Fibroblast of mammary gland (primary cell): ENCODE measurements around the gene AZU1.

Experiments
- DNase-seq: peaks from one replicate; pipeline ENCODE4 v3.0.0-alpha.2; 2010; ENCODE audit warnings: low read depth
- H3K4me3 ChIP-seq: 2 replicates; pipeline ENCODE4 v1.5.1; 2011; ENCODE audit warnings: low read depth, mild to moderate bottlenecking, low read length, moderate library complexity; ENCODE audit not compliant: control insufficient read depth
- CTCF ChIP-seq: conservative IDR thresholded peaks from 2 replicates; pipeline ENCODE4 v1.5.1; 2011; ENCODE audit warnings: low read depth, low read length, inconsistent platforms; ENCODE audit not compliant: control insufficient read depth, insufficient read depth

Gene AZU1

GRCh38 chr19:811506-812048 lies 16.1 kb upstream of the AZU1 start:
- TF ChIP-seq CTCF: no peak
- DNase-seq: no peak
- H3K4me3 ChIP-seq: no peak overlapping the region

GRCh38 chr19:812049-812746 lies 15.4 kb upstream of the AZU1 start:
- no peak for DNase-seq
- TF ChIP-seq CTCF: no peak
- no peak overlapping the region for H3K4me3 ChIP-seq

DNA sequence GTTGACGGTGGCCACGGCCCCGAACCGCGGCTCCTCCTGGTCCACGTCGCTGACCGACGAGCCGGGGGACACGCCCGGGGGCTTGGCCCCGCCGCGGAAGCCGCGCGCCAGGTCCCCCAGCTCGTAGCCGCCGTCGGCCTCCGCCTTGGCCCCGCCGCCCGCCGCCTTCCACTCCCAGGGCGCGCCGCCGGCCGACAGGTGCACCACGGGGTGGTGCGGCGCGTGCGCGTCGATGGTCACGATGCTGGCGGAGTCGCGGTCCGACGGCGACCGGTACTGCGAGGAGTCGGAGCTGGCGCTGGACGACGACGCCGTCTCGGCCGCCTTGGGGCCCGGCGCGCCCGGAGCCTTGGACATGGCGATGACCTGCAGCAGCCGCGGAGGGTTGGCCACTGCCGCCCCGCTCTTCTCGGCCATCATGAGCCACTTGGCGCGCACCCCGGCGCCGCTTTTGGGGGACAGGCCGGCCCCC lies 14.9 kb upstream of the AZU1 start:
- TF ChIP-seq CTCF: no peak
- no peak for DNase-seq
- H3K4me3 ChIP-seq: no peak overlapping the region

DNA sequence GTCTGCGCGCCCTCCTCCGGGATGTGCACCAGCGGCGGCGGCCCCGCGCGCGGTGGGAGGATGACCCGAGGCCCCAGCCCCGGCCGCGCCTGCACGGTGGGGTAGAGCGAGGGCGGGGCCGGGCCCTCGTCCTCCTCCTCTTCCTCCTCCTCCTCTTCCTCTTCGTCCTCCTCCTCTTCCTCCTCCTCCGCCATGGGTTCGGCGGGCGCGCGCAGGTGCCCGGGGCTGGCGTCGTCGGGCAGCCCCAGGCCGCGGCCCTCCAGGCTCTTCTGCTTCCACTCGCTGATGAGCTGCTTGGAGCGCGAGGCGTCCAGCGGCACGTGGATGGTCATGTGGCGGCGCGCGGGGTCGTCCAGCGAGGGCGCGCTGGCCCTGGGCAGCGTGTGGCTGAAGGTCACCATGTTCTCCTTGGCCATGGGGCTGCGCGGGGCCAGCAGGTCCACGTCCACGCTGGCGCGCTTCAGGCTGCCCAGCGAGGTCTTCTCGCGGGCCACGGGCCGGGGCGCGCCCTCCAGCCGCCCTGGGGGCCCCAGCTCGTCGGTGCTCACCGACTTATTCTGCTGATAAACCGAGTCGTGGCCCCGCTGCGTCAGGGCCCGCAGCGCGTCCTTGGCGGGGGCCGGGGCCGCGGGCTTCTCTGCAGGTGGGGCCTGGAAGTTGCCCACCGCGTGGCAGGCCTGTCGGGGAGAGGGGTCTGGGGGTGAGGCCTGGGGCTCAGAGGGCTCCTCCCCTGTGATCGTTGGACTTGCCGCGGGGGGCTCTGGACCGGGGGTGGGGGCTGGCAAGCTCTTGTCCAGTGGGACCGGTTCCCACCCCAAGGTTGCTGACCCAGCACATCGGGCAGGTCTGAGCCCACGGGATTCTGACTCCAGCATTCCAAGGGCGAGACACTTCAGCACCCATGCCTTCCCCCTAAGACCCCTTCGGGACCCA lies 14.2 kb upstream of the AZU1 start:
- no peak overlapping the region for H3K4me3 ChIP-seq
- DNase-seq: no peak
- TF ChIP-seq CTCF: no peak

DNA sequence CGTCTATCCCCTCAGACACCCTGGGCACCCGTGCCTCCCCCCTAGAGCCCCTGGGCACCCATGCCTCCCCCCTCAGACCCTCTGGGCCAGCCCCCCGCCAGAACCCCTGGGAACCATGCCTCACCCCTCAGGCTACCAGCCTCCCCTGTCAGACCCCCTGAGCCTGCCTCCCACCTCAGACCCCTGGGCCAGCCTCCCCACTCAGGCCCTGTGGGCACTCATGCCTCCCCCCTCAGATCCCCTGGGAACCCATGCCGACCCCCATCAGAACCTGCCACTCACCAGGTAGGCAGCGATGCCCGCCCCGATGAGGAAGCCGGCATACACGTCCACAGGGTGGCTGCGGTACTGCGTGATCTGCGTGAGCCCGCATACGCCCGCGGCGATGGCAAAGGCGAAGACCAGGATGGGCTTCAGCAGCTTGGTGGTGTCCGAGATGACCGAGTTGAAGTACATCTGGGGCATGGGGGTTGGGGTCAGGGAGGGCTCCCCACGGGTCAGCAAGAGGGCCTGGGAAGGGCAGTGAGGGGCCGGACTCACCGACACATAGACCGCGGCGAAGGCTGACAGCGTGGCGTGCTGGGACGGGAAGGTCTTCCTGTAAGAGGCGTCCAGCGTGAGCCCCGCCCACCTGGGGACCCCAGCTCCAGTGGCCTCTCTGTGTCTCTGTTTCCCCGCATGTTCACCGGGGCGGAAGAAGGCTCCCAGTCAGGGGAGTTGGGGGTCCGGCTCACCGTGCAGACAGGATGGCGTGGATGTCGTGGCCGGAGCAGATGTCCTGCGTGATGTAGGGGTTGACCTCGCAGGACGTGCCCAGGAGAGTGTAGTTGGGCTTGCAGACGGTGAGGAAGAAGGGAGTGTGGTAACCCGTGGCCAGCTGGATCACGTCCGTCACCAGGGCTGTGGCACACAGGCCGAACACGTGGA lies 13.2 kb upstream of the AZU1 start:
- TF ChIP-seq CTCF: no peak
- no peak for DNase-seq
- no peak overlapping the region for H3K4me3 ChIP-seq

GRCh38 chr19:815079-815774 lies 12.4 kb upstream of the AZU1 start:
- TF ChIP-seq CTCF: no peak
- no peak for DNase-seq
- no peak overlapping the region for H3K4me3 ChIP-seq
